Measurements from ENCODE around the gene HTT. TPM values are rescaled to one million over a fixed set of nuclear protein-coding genes. Genes with fewer than 3 reads are reported as not detected.

Gene HTT
- polyA plus RNA-seq, 1 donor (not counting 4 experiments of a cell fraction or from before 2014, with no cell fraction given): 16.2 TPM

DNA sequence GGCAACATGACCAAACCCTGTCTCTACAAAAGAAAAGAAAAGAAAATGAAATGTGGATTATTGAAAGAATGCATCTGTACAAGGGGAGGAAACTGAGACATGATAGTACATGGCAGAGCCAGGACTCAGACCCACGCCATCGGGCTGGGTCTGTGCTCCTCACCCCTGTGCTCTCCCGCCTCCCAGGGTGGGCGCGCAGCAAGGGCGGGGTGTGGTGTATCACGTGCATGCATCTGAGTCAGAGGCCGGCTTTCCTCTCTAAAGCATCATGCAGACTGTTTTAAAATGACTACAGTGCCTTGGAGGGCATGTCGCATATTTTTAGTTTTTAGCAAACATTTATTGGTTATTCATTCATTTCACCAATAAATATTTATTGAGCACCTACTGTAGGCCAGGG lies 47.9 kb upstream of the HTT start:
- Histone ChIP-seq H3K4me1 (ENCODE audit: control insufficient read depth, extremely low read depth, insufficient read depth, low read length) (no peaks in the 10 kb centered on the region), H3K9me3 (ENCODE audit: control insufficient read depth, low read depth, low read length) (peaks cover 2% of the 10 kb centered on the region), H3K4me3 (ENCODE audit: control insufficient read depth in 2 of 3, extremely low read depth in 1 of 3, insufficient read depth in 2 of 3, low read depth in 1 of 3, low read length in 3 of 3) (no peak overlapping the region), H3K9me1 (ENCODE audit: control insufficient read depth, extremely low read depth, insufficient read depth, low read length) (no peaks in the 10 kb centered on the region), H3K79me2 (ENCODE audit: control insufficient read depth, insufficient read depth, low read length) (no peaks in the 10 kb centered on the region), H3K9ac (ENCODE audit: control insufficient read depth, extremely low read depth, insufficient read depth, low read length) (no peak overlapping the region), H4K20me1 (ENCODE audit: control insufficient read depth, extremely low read depth, insufficient read depth, low read length) (no peaks in the 10 kb centered on the region), H3K27me3 (ENCODE audit: control insufficient read depth, extremely low read depth, insufficient read depth, low read length) (no peaks in the 10 kb centered on the region), H2AFZ (ENCODE audit: control insufficient read depth, low read length) (no peak overlapping the region), H3K36me3 (ENCODE audit: control insufficient read depth in 2 of 2, extremely low read depth in 1 of 2, insufficient read depth in 2 of 2, low read length in 2 of 2) (no peaks in the 10 kb centered on the region), H3K4me2 (ENCODE audit: control insufficient read depth, extremely low read depth, insufficient read depth, low read depth, low read length) (no peak overlapping the region), H3K27ac (ENCODE audit: control insufficient read depth, insufficient read depth, low read length) (no peak overlapping the region)
- FAIRE-seq (no peak), DNase-seq (ENCODE audit: low read depth, low spot score) (no peak)
- dilution Hi-C loops (cut with MboI; ENCODE audit: extremely low pct_ligation_motif_present, low sequenced_read_pairs): no loop called here
- TF ChIP-seq EZH2 (IDR thresholded peaks at IDR 0.05; ENCODE audit: low read length): no peak
- TF ChIP-seq, protein P1, sequence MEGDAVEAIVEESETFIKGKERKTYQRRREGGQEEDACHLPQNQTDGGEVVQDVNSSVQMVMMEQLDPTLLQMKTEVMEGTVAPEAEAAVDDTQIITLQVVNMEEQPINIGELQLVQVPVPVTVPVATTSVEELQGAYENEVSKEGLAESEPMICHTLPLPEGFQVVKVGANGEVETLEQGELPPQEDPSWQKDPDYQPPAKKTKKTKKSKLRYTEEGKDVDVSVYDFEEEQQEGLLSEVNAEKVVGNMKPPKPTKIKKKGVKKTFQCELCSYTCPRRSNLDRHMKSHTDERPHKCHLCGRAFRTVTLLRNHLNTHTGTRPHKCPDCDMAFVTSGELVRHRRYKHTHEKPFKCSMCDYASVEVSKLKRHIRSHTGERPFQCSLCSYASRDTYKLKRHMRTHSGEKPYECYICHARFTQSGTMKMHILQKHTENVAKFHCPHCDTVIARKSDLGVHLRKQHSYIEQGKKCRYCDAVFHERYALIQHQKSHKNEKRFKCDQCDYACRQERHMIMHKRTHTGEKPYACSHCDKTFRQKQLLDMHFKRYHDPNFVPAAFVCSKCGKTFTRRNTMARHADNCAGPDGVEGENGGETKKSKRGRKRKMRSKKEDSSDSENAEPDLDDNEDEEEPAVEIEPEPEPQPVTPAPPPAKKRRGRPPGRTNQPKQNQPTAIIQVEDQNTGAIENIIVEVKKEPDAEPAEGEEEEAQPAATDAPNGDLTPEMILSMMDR (optimal IDR thresholded peaks at IDR 0.05 in 1 of 3, IDR thresholded peaks at IDR 0.05 in 1 of 3, conservative IDR thresholded peaks at IDR 0.05 in 1 of 3; ENCODE audit: extremely low read depth in 1 of 3, insufficient read depth in 2 of 3, low read length in 3 of 3): no peak

DNA sequence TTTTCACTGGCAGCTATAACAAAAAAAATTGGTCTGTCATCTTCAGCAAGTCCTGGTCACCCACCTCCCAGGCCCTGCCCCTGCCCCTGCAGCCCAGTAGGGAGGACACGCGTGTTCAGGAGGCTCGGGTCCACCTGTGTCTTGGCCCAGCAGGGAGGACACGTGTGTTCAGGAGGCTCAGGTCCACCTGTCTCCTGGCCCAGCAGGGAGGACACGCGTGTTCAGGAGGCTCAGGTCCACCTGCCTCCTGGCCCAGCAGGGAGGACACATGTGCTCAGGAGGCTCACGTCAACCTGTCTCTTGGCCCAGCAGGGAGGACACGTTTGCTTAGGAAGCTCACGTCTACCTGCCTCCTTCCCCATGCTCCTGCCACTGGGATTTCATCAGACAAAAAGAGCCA lies 45.0 kb upstream of the HTT start:
- Histone ChIP-seq H3K27ac (ENCODE audit: control insufficient read depth, insufficient read depth, low read length) (no peak overlapping the region), H2AFZ (ENCODE audit: control insufficient read depth, low read length) (no peak overlapping the region), H4K20me1 (ENCODE audit: control insufficient read depth, extremely low read depth, insufficient read depth, low read length) (no peaks in the 10 kb centered on the region), H3K4me2 (ENCODE audit: control insufficient read depth, extremely low read depth, insufficient read depth, low read depth, low read length) (no peak overlapping the region), H3K4me3 (ENCODE audit: control insufficient read depth in 2 of 3, extremely low read depth in 1 of 3, insufficient read depth in 2 of 3, low read depth in 1 of 3, low read length in 3 of 3) (no peak overlapping the region), H3K36me3 (ENCODE audit: control insufficient read depth in 2 of 2, extremely low read depth in 1 of 2, insufficient read depth in 2 of 2, low read length in 2 of 2) (no peaks in the 10 kb centered on the region), H3K9ac (ENCODE audit: control insufficient read depth, extremely low read depth, insufficient read depth, low read length) (no peak overlapping the region), H3K9me3 (ENCODE audit: control insufficient read depth, low read depth, low read length) (no peaks in the 10 kb centered on the region), H3K9me1 (ENCODE audit: control insufficient read depth, extremely low read depth, insufficient read depth, low read length) (no peaks in the 10 kb centered on the region), H3K27me3 (ENCODE audit: control insufficient read depth, extremely low read depth, insufficient read depth, low read length) (no peaks in the 10 kb centered on the region), H3K4me1 (ENCODE audit: control insufficient read depth, extremely low read depth, insufficient read depth, low read length) (no peaks in the 10 kb centered on the region), H3K79me2 (ENCODE audit: control insufficient read depth, insufficient read depth, low read length) (no peaks in the 10 kb centered on the region)
- dilution Hi-C loops (cut with MboI; ENCODE audit: extremely low pct_ligation_motif_present, low sequenced_read_pairs): no loop called here
- TF ChIP-seq EZH2 (IDR thresholded peaks at IDR 0.05; ENCODE audit: low read length): no peak
- TF ChIP-seq, protein P1 (optimal IDR thresholded peaks at IDR 0.05 in 1 of 3, IDR thresholded peaks at IDR 0.05 in 1 of 3, conservative IDR thresholded peaks at IDR 0.05 in 1 of 3; ENCODE audit: extremely low read depth in 1 of 3, insufficient read depth in 2 of 3, low read length in 3 of 3): no peak
- FAIRE-seq (no peak), DNase-seq (ENCODE audit: low read depth, low spot score) (no peak)
